Measurements from ENCODE around the gene ANTXRL.
"Not testable (repeated sequence)": the region's sequence is repeated elsewhere in the genome, so short reads cannot be mapped to it uniquely, and the experiment has no call there.

The ANTXRL gene

GRCh38 chr10:46264737-46265368 is 21.9 kb upstream of the ANTXRL start:
- TF ChIP-seq POLR2A (IDR thresholded peaks at IDR 0.05; ENCODE audit: low read length): no peak
- no peak for DNase-seq

- not testable (repeated sequence) for DNase-seq
Observed at GRCh38 chr10:46265566-46266305, 21.1 kb upstream of the ANTXRL start.

- no peak for TF ChIP-seq POLR2A (IDR thresholded peaks at IDR 0.05; ENCODE audit: low read length)
- DNase-seq: no peak
Observed at GRCh38 chr10:46266306-46266985, 20.4 kb upstream of the ANTXRL start.

GRCh38 chr10:46267132-46267985 is 19.4 kb upstream of the ANTXRL start:
- no peak for DNase-seq
- no peak for TF ChIP-seq GATA1 (IDR thresholded peaks at IDR 0.05; ENCODE audit: low read depth, low read length)
- no peak for TF ChIP-seq POLR2A (IDR thresholded peaks at IDR 0.05; ENCODE audit: low read length)

GRCh38 chr10:46268076-46268881 is 18.5 kb upstream of the ANTXRL start:
- TF ChIP-seq GATA1 (IDR thresholded peaks at IDR 0.05; ENCODE audit: low read depth, low read length) (no peak), POLR2A (IDR thresholded peaks at IDR 0.05; ENCODE audit: low read length) (no peak)
- DNase-seq: no peak

GRCh38 chr10:46269554-46270053 is 17.2 kb upstream of the ANTXRL start:
- not testable (repeated sequence) for DNase-seq

GRCh38 chr10:46270086-46270811 is 16.5 kb upstream of the ANTXRL start:
- TF ChIP-seq GATA1 (IDR thresholded peaks at IDR 0.05; ENCODE audit: low read depth, low read length): no peak
- TF ChIP-seq POLR2A (IDR thresholded peaks at IDR 0.05; ENCODE audit: low read length): no peak
- no peak for DNase-seq

GRCh38 chr10:46270963-46271530 is 15.8 kb upstream of the ANTXRL start:
- DNase-seq: not testable (repeated sequence)

GRCh38 chr10:46271795-46272499 is 14.8 kb upstream of the ANTXRL start:
- not testable (repeated sequence) for DNase-seq

GRCh38 chr10:46272863-46273415 is 13.9 kb upstream of the ANTXRL start:
- TF ChIP-seq GATA1 (IDR thresholded peaks at IDR 0.05; ENCODE audit: low read depth, low read length): no peak
- TF ChIP-seq POLR2A (IDR thresholded peaks at IDR 0.05; ENCODE audit: low read length): no peak
- DNase-seq: no peak

GRCh38 chr10:46273506-46274477 is 13.0 kb upstream of the ANTXRL start:
- DNase-seq: peak; percentile 43 to 61

More at GRCh38 chr10:46273506-46274477, 13.0 kb upstream of the ANTXRL start:
- TF ChIP-seq POLR2A (IDR thresholded peaks at IDR 0.05; ENCODE audit: low read length): no peak
- TF ChIP-seq GATA1 (IDR thresholded peaks at IDR 0.05; ENCODE audit: low read depth, low read length): no peak
